Sigmoid colon (tissue), 4 donors: ENCODE data around the gene ARHGEF7.

Experiments used
- EP300 ChIP-seq, 4 donors: sonication (generic); formaldehyde crosslinking; IDR thresholded peaks; one replicate each; pipeline ENCODE4 v1.6.1; 2017; ENCODE audit warnings: antibody characterized with exemption in 4 of 4
- POLR2A ChIP-seq, 2 donors: fragments of 450-650 bp; IDR thresholded peaks; one replicate each; pipeline ENCODE4 v1.6.1; 2016; ENCODE audit warnings: antibody characterized with exemption in 2 of 2, mild to moderate bottlenecking in 2 of 2, moderate library complexity in 2 of 2
- TF ChIP-seq, protein P1 (sequence below), 4 experiments: fragments of 450-650 bp in 3 of 4; fragments of 200-600 bp in 1 of 4; IDR thresholded peaks; one replicate each; pipeline ENCODE4 v1.5.1; 2016 to 2019; ENCODE audit warnings: antibody characterized with exemption in 4 of 4, mild to moderate bottlenecking in 3 of 4, moderate library complexity in 2 of 4

DNA sequence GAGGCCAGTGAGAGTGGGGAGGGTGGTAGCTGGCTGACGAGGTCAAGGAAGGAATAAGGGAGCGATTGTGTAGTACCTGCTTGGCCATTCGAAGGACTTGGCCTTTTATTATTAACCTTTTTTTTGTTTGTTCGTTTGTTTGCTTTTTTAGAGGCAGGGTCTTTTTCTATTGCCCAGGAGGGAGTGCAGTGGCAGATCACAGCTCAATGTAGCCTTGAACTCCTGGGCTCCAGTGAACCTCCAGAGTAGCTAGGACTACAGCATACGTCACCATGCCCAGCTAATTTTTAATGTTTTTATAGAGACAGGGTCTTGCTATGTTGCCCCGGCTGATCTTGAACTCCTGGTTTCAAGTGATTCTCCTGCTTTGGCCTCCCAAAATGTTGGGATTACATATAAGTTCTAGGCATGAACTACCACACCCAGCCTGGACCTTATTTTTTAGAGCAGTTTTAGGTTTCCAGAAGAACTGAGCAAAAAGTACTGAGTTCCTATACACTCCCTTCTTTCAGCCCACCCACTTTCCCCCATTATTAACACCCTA is 25.5 kb downstream of the ARHGEF7 start:
- TF ChIP-seq, protein P1, sequence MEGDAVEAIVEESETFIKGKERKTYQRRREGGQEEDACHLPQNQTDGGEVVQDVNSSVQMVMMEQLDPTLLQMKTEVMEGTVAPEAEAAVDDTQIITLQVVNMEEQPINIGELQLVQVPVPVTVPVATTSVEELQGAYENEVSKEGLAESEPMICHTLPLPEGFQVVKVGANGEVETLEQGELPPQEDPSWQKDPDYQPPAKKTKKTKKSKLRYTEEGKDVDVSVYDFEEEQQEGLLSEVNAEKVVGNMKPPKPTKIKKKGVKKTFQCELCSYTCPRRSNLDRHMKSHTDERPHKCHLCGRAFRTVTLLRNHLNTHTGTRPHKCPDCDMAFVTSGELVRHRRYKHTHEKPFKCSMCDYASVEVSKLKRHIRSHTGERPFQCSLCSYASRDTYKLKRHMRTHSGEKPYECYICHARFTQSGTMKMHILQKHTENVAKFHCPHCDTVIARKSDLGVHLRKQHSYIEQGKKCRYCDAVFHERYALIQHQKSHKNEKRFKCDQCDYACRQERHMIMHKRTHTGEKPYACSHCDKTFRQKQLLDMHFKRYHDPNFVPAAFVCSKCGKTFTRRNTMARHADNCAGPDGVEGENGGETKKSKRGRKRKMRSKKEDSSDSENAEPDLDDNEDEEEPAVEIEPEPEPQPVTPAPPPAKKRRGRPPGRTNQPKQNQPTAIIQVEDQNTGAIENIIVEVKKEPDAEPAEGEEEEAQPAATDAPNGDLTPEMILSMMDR (IDR thresholded peaks at IDR 0.05) = no peak
- TF ChIP-seq POLR2A (IDR thresholded peaks at IDR 0.05) = no peak
- TF ChIP-seq EP300 (IDR thresholded peaks at IDR 0.05) = no peak
